PC-9 (cell line): ENCODE data around the gene PDCD4.

Experiments used
- CTCF ChIP-seq: fragments of 200-600 bp; sonication (generic); conservative IDR thresholded peaks from 2 replicates; pipeline ENCODE4 v1.6.1; 2017; ENCODE audit warnings: mixed run types, antibody characterized with exemption, mild to moderate bottlenecking, moderate library complexity
- EZH2 ChIP-seq: fragments of 200-600 bp; sonication (generic); IDR thresholded peaks from 2 replicates; pipeline ENCODE4 v1.8.0; 2017; ENCODE audit warnings: antibody characterized with exemption, low read depth

- no peak for TF ChIP-seq CTCF
- no peak for TF ChIP-seq EZH2
Observed at GRCh38 chr10:110857265-110858171, 14.2 kb upstream of the PDCD4 start.
